ENCODE measurements around the gene TRIP12. TPM values are rescaled to one million over a fixed set of nuclear protein-coding genes. Genes with fewer than 3 reads are reported as not detected.
"Not testable (repeated sequence)": the region's sequence is repeated elsewhere in the genome, so short reads cannot be mapped to it uniquely, and the experiment has no call there.

TRIP12 gene
- total RNA-seq: 100 to 1,000 TPM; 208 to 212 TPM

- Mint-ChIP-seq H3K27ac (peak within 1 kb of the TSS; percentile 100), H3K4me1 (ENCODE audit: low read depth) (peaks cover 36% of the 10 kb centered on the region), H3K4me3 (peak within 1 kb of the TSS; percentile 99), H3K36me3 (ENCODE audit: low read depth) (peaks cover 25% of the 10 kb centered on the region), H3K27me3 (no peaks in the 10 kb centered on the region), H3K9me3 (no peaks in the 10 kb centered on the region)
- DNase-seq (peak; percentile 92), ATAC-seq (peak; percentile 82)
- intact Hi-C loops (cut with micrococcal nuclease): no loop called here
- POLR2A ChIA-PET: interaction anchor here (0.6 to 1.8 kb wide), 10 partner anchors 13 to 297 kb away, joined by 3 to 8 read pairs (median 4); no protein-coding TSS in a partner anchor
- TF ChIP-seq CTCF (IDR thresholded peaks at IDR 0.05): no peak
- CTCF ChIA-PET: interaction anchor here (0.9 to 2.0 kb wide), 9 partner anchors 9 to 237 kb away, joined by 3 to 7 read pairs (median 3); partner anchors contain the start of gene SLC16A14
Observed at GRCh38 chr2:229921892-229922448, at the start of gene TRIP12. Gene TRIP12, minus strand, starts transcription at chr2:229922009. Its CDS starts 41,930 bp downstream, at chr2:229880079.

GRCh38 chr2:229971298-229971790, 49.5 kb upstream of the TRIP12 start:
- Mint-ChIP-seq H3K27ac (no peak overlapping the region), H3K27me3 (no peaks in the 10 kb centered on the region), H3K4me1 (ENCODE audit: low read depth) (no peaks in the 10 kb centered on the region), H3K36me3 (ENCODE audit: low read depth) (no peaks in the 10 kb centered on the region), H3K9me3 (no peaks in the 10 kb centered on the region), H3K4me3 (no peak overlapping the region)
- intact Hi-C loops (cut with micrococcal nuclease): no loop called here
- TF ChIP-seq CTCF (IDR thresholded peaks at IDR 0.05): no peak
- no peak for DNase-seq
- no peak for ATAC-seq
- POLR2A ChIA-PET: interaction anchor here (0.7 kb wide), 1 partner anchor 89 kb away, joined by 3 read pairs; no protein-coding TSS in a partner anchor
- CTCF ChIA-PET: interaction anchor here (1.6 kb wide), 1 partner anchor 96 kb away, joined by 4 read pairs; no protein-coding TSS in a partner anchor

- TF ChIP-seq CTCF (IDR thresholded peaks at IDR 0.05): no peak
- ChIA-PET CTCF (interaction anchor here (1.6 kb wide), 1 partner anchor 97 kb away, joined by 4 read pairs; no protein-coding TSS in a partner anchor), POLR2A (interaction anchor here (0.7 kb wide), 1 partner anchor 90 kb away, joined by 3 read pairs; no protein-coding TSS in a partner anchor)
- ATAC-seq (no peak), DNase-seq (no peak)
- intact Hi-C loops (cut with micrococcal nuclease): no loop called here
- Mint-ChIP-seq H3K27ac (no peak overlapping the region), H3K4me1 (ENCODE audit: low read depth) (no peaks in the 10 kb centered on the region), H3K27me3 (no peaks in the 10 kb centered on the region), H3K9me3 (no peaks in the 10 kb centered on the region), H3K36me3 (ENCODE audit: low read depth) (no peaks in the 10 kb centered on the region), H3K4me3 (no peak overlapping the region)
Observed at GRCh38 chr2:229970406-229970805, 48.6 kb upstream of the TRIP12 start.

GRCh38 chr2:229969921-229970320, 48.1 kb upstream of the TRIP12 start:
- no peak overlapping the region for H3K4me3 Mint-ChIP-seq
- ChIA-PET CTCF (no interaction called here), POLR2A (no interaction called here)
- no peaks in the 10 kb centered on the region for H3K27me3 Mint-ChIP-seq
- no peak for DNase-seq
- no peaks in the 10 kb centered on the region for H3K4me1 Mint-ChIP-seq (ENCODE audit: low read depth)
- ATAC-seq: no peak
- no peaks in the 10 kb centered on the region for H3K36me3 Mint-ChIP-seq (ENCODE audit: low read depth)
- H3K9me3 Mint-ChIP-seq: no peaks in the 10 kb centered on the region
- intact Hi-C loops (cut with micrococcal nuclease): no loop called here
- no peak overlapping the region for H3K27ac Mint-ChIP-seq
- TF ChIP-seq CTCF (IDR thresholded peaks at IDR 0.05): no peak

- intact Hi-C loops (cut with micrococcal nuclease); DNase-seq; POLR2A ChIA-PET; H3K27me3 Mint-ChIP-seq; H3K36me3 Mint-ChIP-seq (ENCODE audit: low read depth); H3K9me3 Mint-ChIP-seq; CTCF ChIA-PET; ATAC-seq; H3K4me3 Mint-ChIP-seq; H3K4me1 Mint-ChIP-seq (ENCODE audit: low read depth); H3K27ac Mint-ChIP-seq: not testable (repeated sequence)
Observed at GRCh38 chr2:229963596-229963995, 41.8 kb upstream of the TRIP12 start.

Data from activated CD8-positive, alpha-beta T cell treated with anti-CD3 and anti-CD28 coated beads for 36 hours (primary cell).